Measurements from ENCODE around the gene GALNT11.
A peak's percentile ranks its signal among the peaks of the same experiment; 100 is the strongest.
"Not testable (repeated sequence)": the region's sequence is repeated elsewhere in the genome, so short reads cannot be mapped to it uniquely, and the experiment has no call there.

Gene GALNT11

GRCh38 chr7:152025077-152025936, at the start of gene GALNT11:
Gene GALNT11, plus strand, starts transcription at chr7:152025674. Its CDS starts 68,554 bp downstream, at chr7:152094228.
- peak; percentile 77 to 86 for DNase-seq (ENCODE audit: low read depth in 1 of 2, low spot score in 1 of 2)

GRCh38 chr7:151978616-151979015, 46.9 kb upstream of the GALNT11 start:
- no peak for DNase-seq (ENCODE audit: low read depth in 1 of 2, low spot score in 1 of 2)

- DNase-seq (ENCODE audit: low read depth in 1 of 2, low spot score in 1 of 2): no peak
Measured at GRCh38 chr7:151981223-151981622, 44.3 kb upstream of the GALNT11 start.

GRCh38 chr7:151982806-151983205, 42.7 kb upstream of the GALNT11 start:
- DNase-seq (ENCODE audit: low read depth in 1 of 2, low spot score in 1 of 2): no peak

- no peak for DNase-seq (ENCODE audit: low read depth in 1 of 2, low spot score in 1 of 2)
Measured at GRCh38 chr7:151984612-151985011, 40.9 kb upstream of the GALNT11 start.

- no peak for DNase-seq (ENCODE audit: low read depth in 1 of 2, low spot score in 1 of 2)
Measured at GRCh38 chr7:151987748-151988529, 37.5 kb upstream of the GALNT11 start.

- DNase-seq (ENCODE audit: low read depth in 1 of 2, low spot score in 1 of 2): peak; percentile 4 to 9
Measured at GRCh38 chr7:151992375-151992774, 33.1 kb upstream of the GALNT11 start.

- peak in 1 of 2 donors; percentile 10 for DNase-seq (ENCODE audit: low read depth in 1 of 2, low spot score in 1 of 2)
Measured at GRCh38 chr7:151993977-151994676, 31.3 kb upstream of the GALNT11 start.

GRCh38 chr7:151999424-152000090, 25.9 kb upstream of the GALNT11 start:
- DNase-seq (ENCODE audit: low read depth in 1 of 2, low spot score in 1 of 2): no peak

- DNase-seq (ENCODE audit: low read depth in 1 of 2, low spot score in 1 of 2): no peak
Measured at GRCh38 chr7:152000191-152000590, 25.3 kb upstream of the GALNT11 start.

GRCh38 chr7:152006336-152006735, 19.1 kb upstream of the GALNT11 start:
- no peak for DNase-seq (ENCODE audit: low read depth in 1 of 2, low spot score in 1 of 2)

GRCh38 chr7:152011860-152012259, 13.6 kb upstream of the GALNT11 start:
- no peak for DNase-seq (ENCODE audit: low read depth in 1 of 2, low spot score in 1 of 2)

- DNase-seq (ENCODE audit: low read depth in 1 of 2, low spot score in 1 of 2): no peak
Measured at GRCh38 chr7:152013230-152013629, 12.2 kb upstream of the GALNT11 start.

- DNase-seq (ENCODE audit: low read depth in 1 of 2, low spot score in 1 of 2): no peak
Measured at GRCh38 chr7:152013974-152014373, 11.5 kb upstream of the GALNT11 start.

GRCh38 chr7:152014722-152015121, 10.8 kb upstream of the GALNT11 start:
- DNase-seq (ENCODE audit: low read depth in 1 of 2, low spot score in 1 of 2): no peak

GRCh38 chr7:152015600-152015999, 9.9 kb upstream of the GALNT11 start:
- no peak for DNase-seq (ENCODE audit: low read depth in 1 of 2, low spot score in 1 of 2)

GRCh38 chr7:152016947-152017346, 8.5 kb upstream of the GALNT11 start:
- DNase-seq (ENCODE audit: low read depth in 1 of 2, low spot score in 1 of 2): no peak

GRCh38 chr7:152017683-152018082, 7.8 kb upstream of the GALNT11 start:
- not testable (repeated sequence) for DNase-seq (ENCODE audit: low read depth in 1 of 2, low spot score in 1 of 2)

- DNase-seq (ENCODE audit: low read depth in 1 of 2, low spot score in 1 of 2): not testable (repeated sequence)
Measured at GRCh38 chr7:152021740-152022139, 3.7 kb upstream of the GALNT11 start.

GRCh38 chr7:152025937-152026890, 740 bp downstream of the GALNT11 start:
- DNase-seq (ENCODE audit: low read depth in 1 of 2, low spot score in 1 of 2): no peak
